HG02840 (cell line): Measurements from ENCODE around the gene ZMYND10.

Experiments
- ATAC-seq: cut with Tn5 transposase; IDR thresholded peaks from one replicate; pipeline ENCODE4 v1.9.1; 2021; ENCODE audit warnings: mild to moderate bottlenecking, moderate library complexity, moderate number of reproducible peaks; ENCODE audit not compliant: unreplicated experiment, low FRiP score

Gene ZMYND10

GRCh38 chr3:50371133-50371685 is 25.7 kb upstream of the ZMYND10 start:
- ATAC-seq = no peak

GRCh38 chr3:50370594-50370993 is 25.1 kb upstream of the ZMYND10 start:
- ATAC-seq = no peak

- ATAC-seq = no peak
Measured at GRCh38 chr3:50369012-50369670, 23.6 kb upstream of the ZMYND10 start.

DNA sequence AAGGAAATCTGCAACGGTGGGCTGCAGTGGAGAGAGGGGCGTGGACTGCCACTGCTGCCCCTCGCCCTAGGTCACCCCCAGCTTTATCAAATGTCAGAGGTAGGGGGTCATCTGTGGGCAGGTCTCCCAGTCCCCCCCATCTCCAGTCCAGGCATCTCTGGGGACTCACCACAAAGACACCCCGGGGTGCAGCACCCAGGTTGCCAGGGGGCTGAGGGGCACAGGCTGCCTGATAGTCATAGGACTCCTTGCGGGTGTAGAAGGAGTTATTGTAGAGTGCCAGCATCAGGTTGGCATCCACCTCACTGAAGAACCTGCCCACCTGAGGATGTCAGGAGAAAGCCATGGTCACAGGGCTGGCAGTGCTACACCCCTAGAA is 20.3 kb upstream of the ZMYND10 start:
- ATAC-seq = no peak

DNA sequence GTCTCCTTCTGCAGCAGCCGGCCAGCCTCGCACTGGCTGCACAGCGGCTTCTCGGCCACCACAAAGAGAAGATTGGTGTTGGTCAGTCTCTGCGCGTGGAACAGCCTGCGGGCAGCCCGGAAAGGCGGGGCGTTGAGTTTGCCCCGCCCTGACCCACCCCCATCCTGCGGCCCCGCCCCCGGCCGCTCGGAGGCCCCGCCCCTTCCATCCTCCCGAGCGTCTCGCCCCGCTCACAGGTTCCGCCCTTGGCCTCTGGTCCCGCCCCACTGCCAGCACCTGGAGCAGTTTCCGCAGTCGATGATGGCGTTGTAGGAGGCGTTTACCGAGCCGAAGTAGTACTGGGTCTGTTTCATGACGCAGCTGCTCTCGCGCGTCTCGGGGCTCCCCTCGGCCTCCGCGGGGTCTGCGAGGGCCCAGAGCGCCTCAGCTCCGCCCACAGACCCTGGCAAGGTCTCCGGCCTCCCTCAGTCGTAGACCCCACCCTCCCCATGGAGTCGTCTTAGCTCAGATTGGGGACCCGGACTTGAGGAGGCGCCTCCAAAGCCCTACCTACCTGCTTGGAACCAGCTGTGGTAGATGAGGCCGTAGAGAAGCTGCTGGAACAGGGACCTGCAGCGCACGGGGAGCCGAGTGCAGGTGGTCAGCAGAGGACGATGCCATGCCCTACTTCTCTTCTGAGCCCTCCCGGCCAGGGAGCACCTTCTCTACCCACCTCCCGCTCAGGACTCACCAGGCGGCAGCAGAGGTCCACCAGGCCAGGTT is 19.7 kb upstream of the ZMYND10 start:
- peak; percentile 79 for ATAC-seq

- ATAC-seq = no peak
Measured at GRCh38 chr3:50364573-50365079, 19.1 kb upstream of the ZMYND10 start.

DNA sequence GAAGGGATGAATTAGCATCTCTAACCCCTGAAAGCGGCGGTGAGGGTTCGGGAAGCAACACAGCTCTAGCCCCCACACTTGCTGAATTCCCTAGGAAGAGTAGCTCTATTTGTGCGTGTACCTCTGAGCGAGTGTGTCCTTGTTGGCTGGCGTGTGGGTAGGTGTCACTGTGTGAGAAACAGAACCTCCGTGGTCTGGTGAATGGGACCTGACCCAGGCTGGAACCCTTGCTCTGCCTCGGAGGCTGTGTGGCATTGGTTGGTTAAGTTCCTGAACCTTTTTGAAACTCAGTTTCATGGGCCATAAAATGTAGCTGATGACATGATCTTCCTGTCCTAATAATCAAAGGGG is 14.2 kb upstream of the ZMYND10 start:
- ATAC-seq = no peak

DNA sequence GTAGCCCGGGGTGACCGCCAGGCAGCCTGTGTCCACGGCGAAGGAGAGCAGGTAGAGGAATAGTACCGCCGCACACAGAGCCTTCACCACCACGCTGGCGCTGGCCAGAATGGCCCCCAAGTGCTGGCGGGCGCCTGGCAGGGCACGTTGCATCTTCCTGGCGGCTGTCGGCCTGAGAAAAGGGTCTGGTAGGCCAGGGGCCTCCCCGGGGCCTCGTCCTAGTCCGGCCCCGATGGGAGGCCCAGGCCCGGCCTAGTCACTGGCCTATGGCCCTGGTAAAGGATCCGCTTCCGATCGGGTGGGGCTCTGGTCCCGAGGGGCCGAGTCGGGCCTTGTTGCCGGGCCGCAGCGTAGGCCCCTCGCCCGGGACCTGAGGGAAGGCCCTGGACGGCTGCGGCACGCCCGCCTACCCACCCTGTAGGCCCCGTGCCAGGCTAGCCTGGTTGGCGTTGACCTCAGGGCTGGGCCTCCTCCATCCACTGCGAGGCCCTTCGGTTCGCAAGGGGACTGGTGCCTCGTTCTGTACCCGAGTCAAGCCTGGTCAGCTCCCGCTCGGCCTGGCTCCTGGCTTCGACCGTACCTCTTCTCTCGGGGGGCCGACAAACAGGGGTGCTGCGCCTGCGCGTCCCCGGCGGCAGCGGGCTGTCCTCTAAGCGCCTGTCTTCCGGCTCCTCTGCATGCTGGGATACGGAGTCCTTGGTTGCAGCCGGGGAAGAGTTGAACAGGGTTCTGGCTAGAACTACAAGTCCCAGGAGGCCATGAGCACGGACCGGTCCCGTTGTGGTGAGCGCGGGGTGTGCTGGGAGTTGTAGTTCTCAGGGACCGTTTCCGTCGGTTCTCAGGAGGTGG is 13.6 kb upstream of the ZMYND10 start, which contains the start of gene TMEM115:
Gene TMEM115, minus strand, starts transcription at position 611 of the 849 bp plus-strand sequence. Its CDS starts 458 bp downstream, at position 153.
- ATAC-seq = peak; percentile 98

- ATAC-seq = no peak
Measured at GRCh38 chr3:50358355-50358910, 12.9 kb upstream of the ZMYND10 start.

DNA sequence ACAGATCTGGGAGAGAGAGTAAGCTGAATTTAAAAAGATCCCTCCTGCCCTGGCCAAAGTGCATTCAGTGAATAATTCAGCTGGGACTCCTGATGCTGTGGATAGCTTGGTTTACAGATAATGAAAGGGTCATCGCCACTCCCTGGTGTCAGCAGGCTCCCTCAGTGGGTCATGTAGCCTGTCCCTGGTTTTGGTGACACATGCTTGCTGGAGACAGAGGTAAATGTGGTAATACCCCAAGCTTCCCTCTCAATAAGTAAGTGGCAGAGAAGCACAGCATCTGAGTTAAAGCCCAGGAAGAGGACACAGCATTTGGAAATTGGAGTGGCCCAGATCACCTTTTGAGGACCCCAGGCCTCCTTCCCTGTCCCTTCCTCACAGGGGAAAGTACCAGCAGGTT is 11.9 kb upstream of the ZMYND10 start:
- no peak for ATAC-seq

GRCh38 chr3:50356553-50356952 is 11.0 kb upstream of the ZMYND10 start:
- ATAC-seq = no peak

DNA sequence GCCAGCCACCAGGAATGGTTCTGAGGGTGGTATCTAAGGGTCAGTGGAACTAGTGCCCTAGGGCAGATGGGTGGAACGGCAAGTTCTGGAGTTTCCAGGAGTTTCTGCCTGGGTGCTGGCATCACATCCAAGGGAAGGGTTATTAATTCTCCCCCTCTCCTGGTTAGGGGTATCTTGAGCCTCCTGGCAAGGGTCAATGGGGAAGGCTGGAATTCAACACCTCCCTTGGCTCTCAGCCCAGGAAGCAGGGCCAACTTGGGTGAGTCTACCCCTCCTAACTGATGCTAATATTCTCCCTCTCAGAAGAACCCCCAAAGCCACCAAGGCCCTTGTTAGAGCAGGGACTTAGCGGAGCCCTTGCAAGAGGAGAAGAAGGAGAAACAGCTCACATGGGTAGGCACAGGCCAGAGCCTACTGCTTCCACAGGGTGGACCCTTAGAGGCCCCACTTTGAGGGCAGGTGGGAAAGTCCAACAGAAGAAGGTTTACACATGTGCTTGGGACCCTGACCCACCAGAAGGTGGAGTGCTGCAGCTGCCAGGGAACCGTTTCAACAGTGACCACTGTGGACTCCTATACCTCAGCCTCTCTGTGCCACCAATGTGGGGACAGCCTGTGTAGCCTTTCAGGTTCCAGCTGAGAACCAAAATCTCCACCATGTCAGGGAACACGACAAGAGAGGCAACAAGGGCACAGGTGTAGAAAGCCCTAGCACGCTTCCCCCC is 10.5 kb upstream of the ZMYND10 start:
- no peak for ATAC-seq

DNA sequence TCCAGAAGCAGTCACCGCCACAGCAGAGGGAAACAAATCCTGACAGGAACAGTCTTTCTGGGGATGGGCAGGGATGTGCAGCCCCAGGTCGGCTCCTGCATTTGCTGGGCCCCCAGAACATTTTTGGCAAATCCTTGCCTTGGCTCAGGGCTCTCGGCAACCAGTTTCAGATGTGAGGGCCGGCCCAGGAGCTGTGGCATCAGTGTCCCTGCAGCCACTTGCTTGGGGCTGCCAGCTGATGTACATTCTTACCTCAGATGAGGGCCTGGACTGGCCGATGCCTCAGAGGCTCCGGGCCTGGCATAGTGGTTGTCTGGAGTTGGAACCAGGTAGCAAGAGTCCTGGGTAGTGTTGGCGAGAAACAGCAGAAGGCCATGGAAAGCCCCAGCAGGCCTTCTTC is 9.3 kb upstream of the ZMYND10 start:
- no peak for ATAC-seq

DNA sequence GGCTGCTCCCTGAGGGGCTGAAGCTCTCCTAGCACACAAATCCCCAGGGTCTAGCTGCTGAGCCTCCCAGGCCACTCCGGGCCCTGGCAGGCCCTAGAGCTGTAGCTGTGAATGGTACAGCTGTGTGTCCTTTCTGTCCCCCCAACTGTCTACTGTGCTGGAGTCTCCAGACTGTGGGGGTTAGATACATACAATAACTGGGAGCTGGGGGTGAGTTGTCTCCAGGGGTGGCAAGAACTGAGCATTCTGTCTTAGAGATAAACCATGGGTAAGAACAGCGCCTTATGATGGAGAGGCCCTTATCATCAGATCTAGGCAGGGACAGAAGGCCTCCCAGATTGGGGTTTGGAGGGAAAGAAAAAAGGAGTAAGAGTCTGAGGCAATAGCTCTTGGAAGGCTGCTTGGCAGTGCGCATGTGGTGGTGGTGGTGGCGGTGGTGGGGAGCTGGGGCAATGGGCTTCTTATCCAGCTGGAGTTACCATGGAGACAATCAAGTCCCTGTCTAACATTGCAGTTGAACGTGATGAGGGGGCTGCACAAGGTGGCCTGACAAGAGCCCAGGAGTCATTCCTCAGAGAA is 8.7 kb upstream of the ZMYND10 start:
- ATAC-seq = no peak

DNA sequence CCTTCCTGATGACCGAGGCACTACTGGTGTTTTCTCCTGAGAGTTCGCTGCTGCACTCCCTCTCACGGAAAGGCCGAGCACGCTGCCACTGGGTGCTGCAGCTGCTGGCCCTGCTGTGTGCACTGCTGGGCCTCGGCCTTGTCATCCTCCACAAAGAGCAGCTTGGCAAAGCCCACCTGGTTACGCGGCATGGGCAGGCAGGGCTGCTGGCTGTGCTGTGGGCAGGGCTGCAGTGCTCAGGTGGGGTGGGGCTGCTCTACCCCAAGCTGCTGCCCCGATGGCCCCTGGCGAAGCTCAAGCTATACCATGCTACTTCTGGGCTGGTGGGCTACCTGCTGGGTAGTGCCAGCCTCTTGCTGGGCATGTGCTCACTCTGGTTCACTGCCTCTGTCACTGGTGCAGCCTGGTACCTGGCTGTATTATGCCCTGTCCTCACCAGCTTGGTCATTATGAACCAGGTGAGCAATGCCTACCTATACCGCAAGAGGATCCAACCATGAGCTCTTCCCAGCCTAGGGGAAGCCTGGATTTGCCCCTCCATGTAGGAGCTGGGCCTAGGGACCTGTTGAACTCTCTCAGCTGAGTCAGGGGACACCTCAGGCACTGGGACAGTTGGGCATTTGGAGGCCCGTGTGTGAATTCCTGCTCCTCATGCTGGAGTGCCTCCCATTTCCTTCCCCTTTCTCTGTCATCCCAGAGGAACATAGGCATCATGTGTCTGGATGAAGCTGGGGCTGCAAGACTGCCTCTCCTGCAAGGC is 7.9 kb upstream of the ZMYND10 start:
- ATAC-seq = no peak

GRCh38 chr3:50352781-50353180 is 7.2 kb upstream of the ZMYND10 start:
- ATAC-seq = no peak

DNA sequence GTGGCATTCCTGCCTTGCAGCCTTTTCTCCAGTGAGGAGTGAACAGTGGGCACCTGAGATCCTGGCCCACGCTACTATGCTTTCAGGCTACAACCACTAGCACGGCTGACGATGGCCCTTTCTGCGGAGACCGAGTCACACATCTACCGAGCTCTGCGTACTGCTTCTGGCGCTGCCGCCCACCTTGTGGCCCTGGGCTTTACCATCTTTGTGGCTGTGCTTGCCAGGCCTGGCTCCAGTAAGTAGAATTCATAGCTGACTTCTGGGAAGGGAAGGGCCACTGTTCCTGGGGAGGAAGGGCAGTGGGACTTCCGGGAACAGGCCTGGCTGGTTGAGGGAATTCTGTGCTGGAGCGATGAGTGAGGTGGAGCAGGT is 5.8 kb upstream of the ZMYND10 start:
- ATAC-seq = no peak

GRCh38 chr3:50350527-50351322 is 5.2 kb upstream of the ZMYND10 start, which contains the start of the genes CYB561D2 and NPRL2:
Gene CYB561D2, plus strand, starts transcription at chr3:50350862. Its CDS starts 572 bp downstream, at chr3:50351434.
Gene NPRL2, minus strand, starts transcription at chr3:50350775. Its CDS starts 123 bp downstream, at chr3:50350652.
- peak; percentile 79 for ATAC-seq
